Upper lobe of right lung (tissue), 1 donor: ENCODE results near the gene FBXL15. TPM values are rescaled to one million over a fixed set of nuclear protein-coding genes. Genes with fewer than 3 reads are reported as not detected.
A peak's percentile ranks its signal among the peaks of the same experiment; 100 is the strongest.

Source experiments
- ATAC-seq: fragments of 200-7000 bp; cut with Tn5 transposase; one replicate; pipeline ENCODE4 v1.9.1; 2020; ENCODE audit warnings: mild to moderate bottlenecking, moderate library complexity
- DNase-seq: peaks from one replicate; pipeline ENCODE4 v3.0.0-alpha.2; 2020
- H3K27ac ChIP-seq: fragments of 200-600 bp; one replicate; pipeline ENCODE4 v1.8.0; 2022
- H3K27me3 ChIP-seq: fragments of 200-600 bp; one replicate; pipeline ENCODE4 v1.8.0; 2022; ENCODE audit warnings: mild to moderate bottlenecking
- H3K36me3 ChIP-seq: fragments of 200-600 bp; one replicate; pipeline ENCODE4 v1.8.0; 2022
- H3K4me1 ChIP-seq: fragments of 200-600 bp; one replicate; pipeline ENCODE4 v1.8.0; 2022
- H3K4me3 ChIP-seq: fragments of 200-600 bp; one replicate; pipeline ENCODE4 v1.8.0; 2022; ENCODE audit warnings: mild to moderate bottlenecking
- H3K9me3 ChIP-seq: fragments of 200-600 bp; one replicate; pipeline ENCODE4 v1.8.0; 2022
- intact Hi-C: fragments of 100-400 bp; cut with DNase I; formaldehyde crosslinking; loops from one replicate; pipeline ENCODE4 v1.11.0; 2022
- total RNA-seq: library from RNA; stranded (reverse); fragmentation: NEBNext Ultra II Directional; extraction: Animal tissue kit (Norgen Biotek cat#: 25700); gene quantifications from one replicate; pipeline ENCODE4 v1.2.1, GENCODE V29; 2021
- TF ChIP-seq, protein P1 (sequence below): fragments of 200-600 bp; IDR thresholded peaks from one replicate; pipeline ENCODE4 v1.8.0; 2022; ENCODE audit warnings: antibody characterized with exemption
- donor health status: DM: no; HTN: yes; CAD: no; lungs with severe emphysema.

Gene FBXL15
- total RNA-seq, 1 donor from 2014 or later, result 16.0 TPM

DNA sequence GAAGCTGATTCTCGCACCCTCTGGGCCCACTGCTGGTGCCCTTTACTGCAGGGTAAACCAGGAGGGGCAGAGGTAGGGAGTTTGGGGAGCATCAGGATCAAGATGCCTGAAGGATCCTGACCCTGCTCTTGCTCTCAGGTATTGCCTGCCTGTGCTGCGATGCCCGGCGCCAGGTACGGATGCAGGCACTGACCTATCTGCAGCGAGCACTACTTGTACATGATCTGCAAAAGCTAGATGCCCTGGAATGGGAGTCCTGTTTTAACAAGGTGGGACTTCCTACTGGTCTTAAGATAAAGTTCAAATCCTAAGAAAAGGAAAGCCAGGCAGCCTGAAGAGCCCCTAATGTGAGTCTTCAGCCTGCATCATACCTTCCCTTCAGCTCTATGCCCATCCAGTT is 41.3 kb upstream of the FBXL15 start:
- no peaks in the 10 kb centered on the region for H3K4me1 ChIP-seq
- ATAC-seq (no peak), DNase-seq (no peak)
- no peak overlapping the region for H3K27ac ChIP-seq
- H3K4me3 ChIP-seq, result no peak overlapping the region
- H3K27me3 ChIP-seq, result no peaks in the 10 kb centered on the region
- intact Hi-C loops, result no loop called here
- TF ChIP-seq, protein P1, sequence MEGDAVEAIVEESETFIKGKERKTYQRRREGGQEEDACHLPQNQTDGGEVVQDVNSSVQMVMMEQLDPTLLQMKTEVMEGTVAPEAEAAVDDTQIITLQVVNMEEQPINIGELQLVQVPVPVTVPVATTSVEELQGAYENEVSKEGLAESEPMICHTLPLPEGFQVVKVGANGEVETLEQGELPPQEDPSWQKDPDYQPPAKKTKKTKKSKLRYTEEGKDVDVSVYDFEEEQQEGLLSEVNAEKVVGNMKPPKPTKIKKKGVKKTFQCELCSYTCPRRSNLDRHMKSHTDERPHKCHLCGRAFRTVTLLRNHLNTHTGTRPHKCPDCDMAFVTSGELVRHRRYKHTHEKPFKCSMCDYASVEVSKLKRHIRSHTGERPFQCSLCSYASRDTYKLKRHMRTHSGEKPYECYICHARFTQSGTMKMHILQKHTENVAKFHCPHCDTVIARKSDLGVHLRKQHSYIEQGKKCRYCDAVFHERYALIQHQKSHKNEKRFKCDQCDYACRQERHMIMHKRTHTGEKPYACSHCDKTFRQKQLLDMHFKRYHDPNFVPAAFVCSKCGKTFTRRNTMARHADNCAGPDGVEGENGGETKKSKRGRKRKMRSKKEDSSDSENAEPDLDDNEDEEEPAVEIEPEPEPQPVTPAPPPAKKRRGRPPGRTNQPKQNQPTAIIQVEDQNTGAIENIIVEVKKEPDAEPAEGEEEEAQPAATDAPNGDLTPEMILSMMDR, result no peak
- H3K36me3 ChIP-seq, result peaks cover 88% of the 10 kb centered on the region
- H3K9me3 ChIP-seq, result no peaks in the 10 kb centered on the region

DNA sequence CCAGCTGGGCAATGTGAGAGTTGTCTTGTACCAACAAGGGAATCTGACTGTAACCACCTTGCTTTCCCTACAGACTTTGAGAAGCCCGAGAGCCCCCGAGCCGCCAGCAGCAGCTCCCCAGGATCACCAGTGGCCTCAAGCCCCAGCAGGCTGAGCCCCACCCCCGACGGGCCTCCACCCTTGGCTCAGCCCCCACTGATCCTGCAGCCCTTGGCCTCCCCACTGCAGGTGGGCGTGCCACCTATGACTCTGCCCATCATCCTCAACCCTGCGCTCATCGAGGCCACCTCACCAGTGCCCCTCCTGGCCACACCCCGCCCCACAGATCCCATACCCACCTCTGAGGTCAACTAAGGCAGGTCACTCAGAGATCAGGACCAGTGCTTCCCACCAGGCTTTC is 38.7 kb upstream of the FBXL15 start:
- intact Hi-C loops, result no loop called here
- Histone ChIP-seq H3K4me1 (peaks cover 14% of the 10 kb centered on the region), H3K27me3 (no peaks in the 10 kb centered on the region), H3K27ac (no peak overlapping the region), H3K9me3 (no peaks in the 10 kb centered on the region), H3K36me3 (peaks cover 62% of the 10 kb centered on the region), H3K4me3 (no peak overlapping the region)
- ATAC-seq (no peak), DNase-seq (no peak)
- TF ChIP-seq, protein P1, result no peak

DNA sequence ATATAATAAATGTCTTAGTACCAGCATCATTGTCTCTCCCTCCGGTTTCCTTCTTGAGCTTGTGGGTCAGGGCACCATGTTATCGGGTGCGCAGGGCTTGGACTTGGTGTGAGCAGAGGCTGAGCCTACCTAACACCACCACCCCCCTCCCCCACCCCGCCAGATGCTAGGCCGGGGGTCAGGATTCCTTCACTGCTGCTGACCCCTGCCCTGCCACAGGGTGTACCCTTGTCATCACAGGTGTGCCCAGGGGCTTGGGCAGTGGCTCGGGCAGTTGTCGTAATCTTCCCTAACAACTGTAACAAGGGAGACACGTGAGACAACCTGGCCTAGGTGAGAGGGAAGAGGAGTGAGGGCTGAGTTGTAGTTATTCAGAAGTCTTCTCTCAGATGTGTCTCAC is 37.8 kb upstream of the FBXL15 start:
- H3K4me1 ChIP-seq, result peaks cover 14% of the 10 kb centered on the region
- peaks cover 53% of the 10 kb centered on the region for H3K36me3 ChIP-seq

DNA sequence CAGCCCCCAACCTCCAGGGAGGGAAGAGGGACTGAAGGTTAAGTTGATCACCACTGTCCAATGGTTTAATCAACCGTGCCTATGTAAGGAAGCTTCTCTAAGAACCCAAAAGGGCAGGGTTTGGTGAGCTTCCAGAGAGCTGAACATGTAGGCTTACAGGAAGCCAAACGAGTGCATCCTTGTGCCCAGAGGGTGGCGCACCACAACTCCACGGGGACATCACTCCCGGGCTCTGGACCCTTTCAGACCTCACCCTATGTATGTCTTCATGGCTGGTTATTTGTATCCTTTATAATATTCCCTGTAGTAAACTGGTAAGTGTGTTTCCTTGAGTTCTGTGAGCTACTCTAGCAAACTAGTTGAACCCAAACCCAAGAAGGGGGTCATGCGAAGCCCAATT is 36.6 kb upstream of the FBXL15 start:
- H3K4me1 ChIP-seq, result peaks cover 14% of the 10 kb centered on the region
- TF ChIP-seq, protein P1, result no peak
- intact Hi-C loops, result no loop called here
- DNase-seq (no peak), ATAC-seq (no peak)
- H3K36me3 ChIP-seq, result peaks cover 41% of the 10 kb centered on the region
- no peak overlapping the region for H3K27ac ChIP-seq
- H3K27me3 ChIP-seq, result no peaks in the 10 kb centered on the region
- no peak overlapping the region for H3K4me3 ChIP-seq
- H3K9me3 ChIP-seq, result no peaks in the 10 kb centered on the region

More for the DNA sequence above, 37.8 kb upstream of the FBXL15 start:
- intact Hi-C loops, result no loop called here
- Histone ChIP-seq H3K27ac (no peak overlapping the region), H3K9me3 (no peaks in the 10 kb centered on the region), H3K4me3 (no peak overlapping the region), H3K27me3 (no peaks in the 10 kb centered on the region)
- TF ChIP-seq, protein P1, result no peak
- no peak for DNase-seq
- no peak for ATAC-seq

DNA sequence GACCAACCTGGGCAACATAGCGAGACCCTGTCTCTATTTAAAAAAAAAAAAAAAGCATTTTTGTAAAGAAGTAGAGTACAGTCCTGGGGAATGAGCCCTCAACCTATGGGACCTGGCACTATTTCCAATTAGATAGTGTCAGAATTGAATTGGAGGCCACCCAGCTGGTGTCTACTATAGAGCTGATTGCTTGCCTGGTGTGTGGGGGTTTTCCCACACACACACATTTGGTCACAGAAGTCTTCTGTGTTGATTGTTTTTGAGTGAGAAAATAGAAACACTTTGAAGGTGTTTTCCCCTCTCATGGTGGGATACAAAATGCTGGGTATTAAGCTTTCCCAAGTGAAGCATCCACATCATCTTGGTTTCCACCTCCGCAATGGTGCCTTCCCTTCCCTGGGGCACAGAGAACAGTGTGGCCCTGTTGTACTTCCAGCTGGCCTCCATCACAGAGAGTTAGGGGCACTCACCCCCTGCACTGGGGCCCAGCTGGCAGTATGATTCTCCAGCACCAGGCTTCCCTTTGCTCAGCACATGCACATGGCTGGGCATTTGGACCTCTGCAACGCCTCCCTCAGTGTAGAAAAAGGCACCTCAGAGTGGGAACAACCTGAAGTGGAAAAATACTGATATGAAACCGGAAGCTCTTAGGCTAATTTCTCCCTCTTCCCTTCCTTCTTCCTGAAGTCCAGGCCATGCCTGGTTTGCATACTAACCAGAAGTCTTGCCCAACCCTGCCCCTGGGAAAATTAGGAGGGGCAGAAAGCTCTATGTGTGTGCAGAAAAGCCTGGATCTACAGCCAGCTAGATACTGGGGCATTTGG is 35.8 kb upstream of the FBXL15 start:
- intact Hi-C loops, result no loop called here
- Histone ChIP-seq H3K4me3 (no peak overlapping the region), H3K9me3 (no peaks in the 10 kb centered on the region), H3K4me1 (peaks cover 14% of the 10 kb centered on the region), H3K27ac (peak overlapping the region; percentile 12), H3K27me3 (no peaks in the 10 kb centered on the region), H3K36me3 (peaks cover 34% of the 10 kb centered on the region)
- DNase-seq (no peak), ATAC-seq (peak; percentile 89)
- TF ChIP-seq, protein P1, result no peak
